IMR-90 (cell line): Measurements from ENCODE around the gene PCYOX1L. TPM values are rescaled to one million over a fixed set of nuclear protein-coding genes. Genes with fewer than 3 reads are reported as not detected.

Source experiments
- ATAC-seq: fragments of 200-7000 bp; cut with Tn5 transposase; 2 replicates; pipeline ENCODE4 v1.9.1; 2020; ENCODE audit warnings: low read depth, mild to moderate bottlenecking, moderate library complexity
- BruUV-seq: library from RNA; stranded (reverse); fragments of 400-500 nt; replicated peaks from 2 replicates; lab custom pipeline; 2021; lab: Mats Ljungman, UMichigan
- CTCF ChIA-PET: fragments of 300-600 bp; formaldehyde crosslinking; extraction: SDS; loops from one replicate; lab custom pipeline; 2021; ENCODE audit warnings: antibody characterized with exemption; lab: Yijun Ruan, JAX
- POLR2A ChIA-PET: fragments of 300-600 bp; sonication (Branson Sonifier 250); formaldehyde crosslinking; loops from one replicate; lab custom pipeline; 2022; ENCODE audit warnings: antibody characterized with exemption; ENCODE audit not compliant: unreplicated experiment; lab: Charles Lee
- DNase-seq: peaks from one replicate; pipeline ENCODE4 v3.0.0; 2013
- H2AFZ ChIP-seq: replicated peaks from 2 replicates; pipeline ENCODE3; 2013; ENCODE audit warnings: low read length, mild to moderate bottlenecking; ENCODE audit not compliant: poor library complexity
- H2AK5ac ChIP-seq: 2 replicates; pipeline ENCODE4 v1.6.1; 2013; ENCODE audit warnings: low read depth, low read length, inconsistent platforms
- H2AK9ac ChIP-seq: replicated peaks from 2 replicates; pipeline ENCODE3; 2013; ENCODE audit warnings: mild to moderate bottlenecking, low read depth, low read length, moderate library complexity; ENCODE audit not compliant: poor library complexity
- H2BK120ac ChIP-seq: 2 replicates; pipeline ENCODE4 v1.6.1; 2013; ENCODE audit warnings: low read depth, low read length, inconsistent platforms
- H2BK15ac ChIP-seq: 3 replicates; pipeline ENCODE4 v1.6.1; 2013; ENCODE audit warnings: low read depth, low read length, inconsistent platforms
- H2BK20ac ChIP-seq: 2 replicates; pipeline ENCODE4 v1.6.1; 2013; ENCODE audit warnings: low read depth, mild to moderate bottlenecking, inconsistent platforms, low read length, moderate library complexity
- H2BK5ac ChIP-seq: 2 replicates; pipeline ENCODE4 v1.6.1; 2013; ENCODE audit warnings: mild to moderate bottlenecking, low read depth, low read length, inconsistent platforms; ENCODE audit not compliant: poor library complexity, severe bottlenecking
- H3K14ac ChIP-seq: replicated peaks from 2 replicates; pipeline ENCODE4 v1.6.1; 2013; ENCODE audit warnings: low read depth, low read length, inconsistent platforms
- H3K18ac ChIP-seq: 2 replicates; pipeline ENCODE4 v1.6.1; 2013; ENCODE audit warnings: low read depth, low read length, control low read depth
- H3K23ac ChIP-seq: 2 replicates; pipeline ENCODE4 v1.6.1; 2013; ENCODE audit warnings: low read depth, low read length, inconsistent platforms
- H3K27ac ChIP-seq: 2 replicates; pipeline ENCODE4 v1.5.1; 2013; ENCODE audit warnings: mild to moderate bottlenecking, control low read depth, low read length; ENCODE audit not compliant: insufficient read depth
- H3K27me3 ChIP-seq: 2 replicates; pipeline ENCODE4 v1.6.1; 2013; ENCODE audit warnings: low read length; ENCODE audit not compliant: control insufficient read depth, insufficient read depth
- H3K36me3 ChIP-seq: 2 replicates; pipeline ENCODE4 v1.6.1; 2013; ENCODE audit warnings: low read length, mixed read lengths; ENCODE audit not compliant: control insufficient read depth, insufficient read depth
- H3K4ac ChIP-seq: 2 replicates; pipeline ENCODE4 v1.6.1; 2013; ENCODE audit warnings: low read depth, low read length, inconsistent platforms
- H3K4me1 ChIP-seq: 2 replicates; pipeline ENCODE4 v1.6.1; 2013; ENCODE audit warnings: low read length, mixed read lengths; ENCODE audit not compliant: control insufficient read depth, insufficient read depth
- H3K4me2 ChIP-seq: 2 replicates; pipeline ENCODE4 v1.6.1; 2013; ENCODE audit warnings: low read depth, mild to moderate bottlenecking, control low read depth, low read length, moderate library complexity
- H3K4me3 ChIP-seq: 2 replicates; pipeline ENCODE4 v1.5.1; 2013; ENCODE audit warnings: low read depth, mild to moderate bottlenecking, control low read depth, low read length, moderate library complexity; ENCODE audit not compliant: insufficient read depth
- H3K56ac ChIP-seq: 2 replicates; pipeline ENCODE4 v1.6.1; 2013; ENCODE audit warnings: low read length, inconsistent platforms; ENCODE audit not compliant: insufficient read depth; ENCODE audit errors: extremely low read depth
- H3K79me1 ChIP-seq, 2 experiments: 2 replicates each; pipeline ENCODE4 v1.6.1; 2013; ENCODE audit warnings: low read length in 2 of 2, inconsistent platforms in 1 of 2, low read depth in 1 of 2
- H3K9ac ChIP-seq: 2 replicates; pipeline ENCODE4 v1.6.1; 2013; ENCODE audit warnings: low read depth, low read length, control low read depth
- H3K9me1 ChIP-seq: 2 replicates; pipeline ENCODE4 v1.6.1; 2013; ENCODE audit warnings: low read length, inconsistent platforms; ENCODE audit not compliant: insufficient read depth
- H3K9me3 ChIP-seq: 2 replicates; pipeline ENCODE4 v1.6.1; 2013; ENCODE audit warnings: low read length; ENCODE audit not compliant: control insufficient read depth, insufficient read depth
- H4K20me1 ChIP-seq: 2 replicates; pipeline ENCODE4 v1.6.1; 2013; ENCODE audit warnings: low read length, inconsistent platforms; ENCODE audit not compliant: insufficient read depth
- H4K5ac ChIP-seq: 2 replicates; pipeline ENCODE4 v1.6.1; 2013; ENCODE audit warnings: mild to moderate bottlenecking, low read depth, low read length, control low read depth
- H4K8ac ChIP-seq, 2 experiments: 2 replicates each; pipeline ENCODE4 v1.6.1; 2013; ENCODE audit warnings: low read depth in 2 of 2, low read length in 2 of 2, control low read depth in 1 of 2, inconsistent platforms in 1 of 2
- H4K91ac ChIP-seq: 2 replicates; pipeline ENCODE4 v1.6.1; 2013; ENCODE audit warnings: low read depth, low read length, inconsistent platforms; ENCODE audit not compliant: insufficient read depth
- BHLHE40 ChIP-seq: fragments of 150-350 bp; IDR thresholded peaks from 2 replicates; pipeline ENCODE4 v1.6.1; 2016; ENCODE audit warnings: mild to moderate bottlenecking, low read depth, low read length
- CEBPB ChIP-seq: IDR thresholded peaks from 2 replicates; pipeline ENCODE4 v1.6.1; 2012; ENCODE audit warnings: low read depth, low read length, improper control_type of control experiment
- CHD1 ChIP-seq: IDR thresholded peaks from 2 replicates; pipeline ENCODE4 v1.6.1; 2012; ENCODE audit warnings: low read depth, low read length, improper control_type of control experiment
- FOS ChIP-seq: fragments of 150-350 bp; IDR thresholded peaks from 2 replicates; pipeline ENCODE4 v1.6.1; 2016; ENCODE audit warnings: low read depth, low read length
- MAFK ChIP-seq: IDR thresholded peaks from 2 replicates; pipeline ENCODE4 v1.6.1; 2012; ENCODE audit warnings: low read depth, low read length, improper control_type of control experiment
- MAZ ChIP-seq: IDR thresholded peaks from 2 replicates; pipeline ENCODE4 v1.6.1; 2012; ENCODE audit warnings: low read depth, mild to moderate bottlenecking, low read length, improper control_type of control experiment, moderate library complexity, borderline replicate concordance
- MXI1 ChIP-seq: IDR thresholded peaks from 2 replicates; pipeline ENCODE4 v1.6.1; 2012; ENCODE audit warnings: low read depth, mild to moderate bottlenecking, low read length, moderate library complexity, borderline replicate concordance
- NFE2L2 ChIP-seq: fragments of 150-350 bp; IDR thresholded peaks from 2 replicates; pipeline ENCODE4 v1.6.1; 2016; ENCODE audit warnings: low read depth, mild to moderate bottlenecking, low read length
- POLR2A ChIP-seq: IDR thresholded peaks from 2 replicates; pipeline ENCODE4 v1.6.1; 2012; ENCODE audit warnings: mild to moderate bottlenecking, low read depth, low read length
- RAD21 ChIP-seq: IDR thresholded peaks from 2 replicates; pipeline ENCODE4 v1.6.1; 2012; ENCODE audit warnings: low read length, improper control_type of control experiment
- RCOR1 ChIP-seq: IDR thresholded peaks from 2 replicates; pipeline ENCODE4 v1.6.1; 2012; ENCODE audit warnings: mild to moderate bottlenecking, low read length, improper control_type of control experiment; ENCODE audit not compliant: insufficient replicate concordance
- RFX5 ChIP-seq: IDR thresholded peaks from 2 replicates; pipeline ENCODE4 v1.8.0; 2012; ENCODE audit warnings: low read depth, mild to moderate bottlenecking, low read length, moderate library complexity
- SMC3 ChIP-seq: fragments of 150-350 bp; IDR thresholded peaks from 2 replicates; pipeline ENCODE4 v1.6.1; 2016; ENCODE audit warnings: low read depth, mild to moderate bottlenecking, antibody characterized with exemption, low read length, moderate library complexity
- WGBS, 2 experiments: methylation state at CpG; one replicate each; pipeline versions ENCODE4 v1.1.5 to v1.1.7; 2013; ENCODE audit warnings: missing lambda C conversion rate in 2 of 2; ENCODE audit not compliant: insufficient read length in 1 of 2; ENCODE audit errors: extremely low coverage in 2 of 2; 5-methylcytosine and 5-hydroxymethylcytosine counted together
- dilution Hi-C: fragments of 300-500 bp; cut with HindIII; formaldehyde crosslinking; loops from one replicate; pipeline ENCODE4 v1.14.3; 2018; ENCODE audit warnings: low sequenced_read_pairs; ENCODE audit not compliant: unreplicated experiment
- in situ Hi-C: fragments of 300-500 bp; cut with MboI; formaldehyde crosslinking; loops from 3 replicates; pipeline ENCODE4 v1.14.3; 2019; ENCODE audit warnings: low sequenced_read_pairs, inconsistent platforms, mixed read lengths
- intact Hi-C: fragments of 100-400 bp; cut with micrococcal nuclease; formaldehyde crosslinking; loops from 2 replicates; pipeline ENCODE4 v1.10.0; 2022
- polyA plus RNA-seq, 3 experiments: library from polyadenylated mRNA; depleted of rRNA; stranded (reverse); fragments of >200 nt; gene quantifications; 2 replicates each; pipeline ENCODE4 v1.2.3, GENCODE V29; 2012; ENCODE audit warnings: low replicate concordance in 1 of 3
- total RNA-seq: library from RNA; depleted of rRNA; stranded (reverse); fragments of >200 nt; gene quantifications from 2 replicates; pipeline ENCODE4 v1.2.3, GENCODE V29; 2012
- TF ChIP-seq, protein P1 (sequence below): conservative IDR thresholded peaks from 2 replicates; pipeline ENCODE4 v1.5.1; 2012; ENCODE audit warnings: mild to moderate bottlenecking, low read depth, low read length, improper control_type of control experiment
- TF ChIP-seq, protein P2 (sequence below): fragments of 150-350 bp; IDR thresholded peaks from 2 replicates; pipeline ENCODE4 v1.6.1; 2016; ENCODE audit warnings: low read depth, mild to moderate bottlenecking, low read length, moderate library complexity, borderline replicate concordance

PCYOX1L gene
- total and polyA plus RNA-seq, 2 of the 4 experiments (the other 2 are of a cell fraction), result 7.0 to 14.3 TPM

DNA sequence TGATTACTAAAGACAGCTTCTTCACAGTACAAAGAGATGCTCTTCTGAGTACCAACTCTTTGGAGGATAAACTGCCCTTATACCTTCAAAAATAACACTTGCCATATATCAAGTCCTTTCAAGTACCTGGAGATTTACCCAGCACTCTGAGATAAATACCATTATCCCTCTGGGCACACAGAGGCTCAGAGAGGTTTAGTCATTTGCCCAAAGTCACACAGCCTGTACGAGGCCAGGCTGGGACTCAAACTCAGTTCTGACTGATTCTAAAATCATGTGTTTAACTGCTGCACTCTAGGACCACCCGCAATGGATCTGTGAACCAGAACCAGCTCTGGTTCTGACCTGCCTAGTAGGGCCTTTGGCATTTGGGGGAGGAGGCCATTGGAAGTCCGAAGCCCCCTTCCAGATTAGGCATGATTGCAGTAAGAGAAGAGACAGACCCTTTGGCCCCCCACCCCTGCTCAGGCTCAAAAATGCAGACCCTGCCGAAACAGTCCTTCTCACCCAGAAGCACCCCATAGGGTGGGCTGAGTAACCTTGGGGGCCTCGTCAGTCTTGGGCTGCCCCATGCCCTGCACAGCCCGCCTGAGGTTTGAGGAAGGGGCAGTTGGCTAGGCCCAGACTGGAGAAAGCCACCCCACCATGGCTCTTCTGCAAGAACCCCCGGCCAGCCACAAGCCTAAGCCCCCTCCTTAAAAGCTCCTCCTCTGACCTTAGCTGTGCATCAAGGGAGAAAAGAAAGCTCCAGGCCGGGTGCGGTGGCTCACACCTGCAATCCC is 54.1 kb downstream of the PCYOX1L start:
- dilution Hi-C loops, result no loop called here
- intact Hi-C loops, result no loop called here
- POLR2A ChIA-PET, result interaction anchor here (0.7 to 5.1 kb wide), 2 partner anchors 12 to 443 kb away, joined by 4 to 22 read pairs; no protein-coding TSS in a partner anchor
- TF ChIP-seq RCOR1 (no peak), MAZ (no peak), MAFK (no peak), CEBPB (no peak), FOS (no peak), RFX5 (no peak), CHD1 (no peak), SMC3 (no peak), RAD21 (no peak), BHLHE40 (no peak), NFE2L2 (no peak), MXI1 (no peak), POLR2A (no peak)
- TF ChIP-seq, protein P1, sequence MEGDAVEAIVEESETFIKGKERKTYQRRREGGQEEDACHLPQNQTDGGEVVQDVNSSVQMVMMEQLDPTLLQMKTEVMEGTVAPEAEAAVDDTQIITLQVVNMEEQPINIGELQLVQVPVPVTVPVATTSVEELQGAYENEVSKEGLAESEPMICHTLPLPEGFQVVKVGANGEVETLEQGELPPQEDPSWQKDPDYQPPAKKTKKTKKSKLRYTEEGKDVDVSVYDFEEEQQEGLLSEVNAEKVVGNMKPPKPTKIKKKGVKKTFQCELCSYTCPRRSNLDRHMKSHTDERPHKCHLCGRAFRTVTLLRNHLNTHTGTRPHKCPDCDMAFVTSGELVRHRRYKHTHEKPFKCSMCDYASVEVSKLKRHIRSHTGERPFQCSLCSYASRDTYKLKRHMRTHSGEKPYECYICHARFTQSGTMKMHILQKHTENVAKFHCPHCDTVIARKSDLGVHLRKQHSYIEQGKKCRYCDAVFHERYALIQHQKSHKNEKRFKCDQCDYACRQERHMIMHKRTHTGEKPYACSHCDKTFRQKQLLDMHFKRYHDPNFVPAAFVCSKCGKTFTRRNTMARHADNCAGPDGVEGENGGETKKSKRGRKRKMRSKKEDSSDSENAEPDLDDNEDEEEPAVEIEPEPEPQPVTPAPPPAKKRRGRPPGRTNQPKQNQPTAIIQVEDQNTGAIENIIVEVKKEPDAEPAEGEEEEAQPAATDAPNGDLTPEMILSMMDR, result no peak
- TF ChIP-seq, protein P2, sequence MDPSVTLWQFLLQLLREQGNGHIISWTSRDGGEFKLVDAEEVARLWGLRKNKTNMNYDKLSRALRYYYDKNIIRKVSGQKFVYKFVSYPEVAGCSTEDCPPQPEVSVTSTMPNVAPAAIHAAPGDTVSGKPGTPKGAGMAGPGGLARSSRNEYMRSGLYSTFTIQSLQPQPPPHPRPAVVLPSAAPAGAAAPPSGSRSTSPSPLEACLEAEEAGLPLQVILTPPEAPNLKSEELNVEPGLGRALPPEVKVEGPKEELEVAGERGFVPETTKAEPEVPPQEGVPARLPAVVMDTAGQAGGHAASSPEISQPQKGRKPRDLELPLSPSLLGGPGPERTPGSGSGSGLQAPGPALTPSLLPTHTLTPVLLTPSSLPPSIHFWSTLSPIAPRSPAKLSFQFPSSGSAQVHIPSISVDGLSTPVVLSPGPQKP, result no peak

More for the DNA sequence above, 54.1 kb downstream of the PCYOX1L start:
- Histone ChIP-seq H3K27me3 (no peaks in the 10 kb centered on the region), H2BK120ac (0 out of 2 replicates have a peak overlapping the region, but pooled peaks have one; percentile 1), H2BK5ac (peak overlapping the region; percentile 15), H3K36me3 (peaks cover 77% of the 10 kb centered on the region), H3K9me1 (peaks cover 24% of the 10 kb centered on the region), H2AK9ac (peak overlapping the region; percentile 35), H4K91ac (0 out of 2 replicates have a peak overlapping the region, but pooled peaks have one; percentile 26), H3K4me1 (peaks cover 48% of the 10 kb centered on the region), H3K18ac (no peak overlapping the region; the same call in 1 of the 2 replicates), H3K4ac (peak overlapping the region; percentile 61), H3K4me2 (peak overlapping the region; percentile 53), H2BK20ac (no peak overlapping the region), H4K5ac (no peak overlapping the region), H3K4me3 (no peak overlapping the region), H4K8ac (peak overlapping the region in 1 of 2 experiments; percentile 28; a peak in 1 of 4 replicates), H4K20me1 (peaks cover 96% of the 10 kb centered on the region), H3K9ac (peak overlapping the region; percentile 38), H3K27ac (peak overlapping the region; percentile 67; the same call in 1 of the 2 replicates), H3K79me1 (peaks cover 0 to 71% of the 10 kb centered on the region in 2 experiments; a peak in 2 of 4 replicates), H2AFZ (no peak overlapping the region), H3K9me3 (no peaks in the 10 kb centered on the region), H3K23ac (peak overlapping the region; percentile 67), H3K14ac (peak overlapping the region; percentile 61; the same call in 1 of the 2 replicates), H2AK5ac (no peak overlapping the region; the same call in 1 of the 2 replicates), H2BK15ac (no peak overlapping the region), H3K56ac (no peak overlapping the region)
- 53% methylated on average over 2 of the region's 9 CpGs; no CpG with 5 or more reads in 1 of the 2 experiments for WGBS, 2 experiments
- DNase-seq (no peak), ATAC-seq (no peak)
- in situ Hi-C loops, result no loop called here
- BruUV-seq, result no TSS peak
- CTCF ChIA-PET, result no interaction called here
